Measurements from ENCODE around the gene RBPJL. TPM values are rescaled to one million over a fixed set of nuclear protein-coding genes. Genes with fewer than 3 reads are reported as not detected.

RBPJL gene
- total RNA-seq, 2 donors from 2014 or later = not detected

- H3K4me3 Mint-ChIP-seq = no peak overlapping the region
- H3K27me3 Mint-ChIP-seq = peaks cover 27% of the 10 kb centered on the region
- no peaks in the 10 kb centered on the region for H3K36me3 Mint-ChIP-seq (ENCODE audit: low read depth)
- ATAC-seq (replicated peaks) = no peak
- no peak overlapping the region for H3K27ac Mint-ChIP-seq
- H3K4me1 Mint-ChIP-seq = no peaks in the 10 kb centered on the region
- no peaks in the 10 kb centered on the region for H3K9me3 Mint-ChIP-seq
These were observed 18.3 kb upstream of the RBPJL start for GRCh38 chr20:45288376-45288775.

- peaks cover 26% of the 10 kb centered on the region for H3K27me3 Mint-ChIP-seq
- no peak overlapping the region for H3K4me3 Mint-ChIP-seq
- no peaks in the 10 kb centered on the region for H3K36me3 Mint-ChIP-seq (ENCODE audit: low read depth)
- no peaks in the 10 kb centered on the region for H3K9me3 Mint-ChIP-seq
- H3K27ac Mint-ChIP-seq = no peak overlapping the region
- H3K4me1 Mint-ChIP-seq = no peaks in the 10 kb centered on the region
- no peak for ATAC-seq (replicated peaks)
These were observed 17.8 kb upstream of the RBPJL start for GRCh38 chr20:45288860-45289259.

- Mint-ChIP-seq H3K9me3 (no peaks in the 10 kb centered on the region), H3K4me1 (no peaks in the 10 kb centered on the region), H3K36me3 (ENCODE audit: low read depth) (no peaks in the 10 kb centered on the region), H3K27me3 (peaks cover 23% of the 10 kb centered on the region), H3K4me3 (no peak overlapping the region), H3K27ac (no peak overlapping the region)
- ATAC-seq (replicated peaks) = no peak
These were observed 16.5 kb upstream of the RBPJL start for GRCh38 chr20:45289942-45290676.

GRCh38 chr20:45290677-45291355 is 15.8 kb upstream of the RBPJL start:
- Mint-ChIP-seq H3K9me3 (no peaks in the 10 kb centered on the region), H3K4me3 (no peak overlapping the region), H3K36me3 (ENCODE audit: low read depth) (no peaks in the 10 kb centered on the region), H3K27ac (no peak overlapping the region), H3K4me1 (no peaks in the 10 kb centered on the region), H3K27me3 (peaks cover 23% of the 10 kb centered on the region)
- peak; percentile 38 for ATAC-seq (replicated peaks)

- Mint-ChIP-seq H3K27me3 (peaks cover 23% of the 10 kb centered on the region), H3K4me3 (no peak overlapping the region), H3K36me3 (ENCODE audit: low read depth) (no peaks in the 10 kb centered on the region), H3K4me1 (no peaks in the 10 kb centered on the region), H3K9me3 (no peaks in the 10 kb centered on the region), H3K27ac (no peak overlapping the region)
- no peak for ATAC-seq (replicated peaks)
These were observed 15.1 kb upstream of the RBPJL start for GRCh38 chr20:45291526-45291925.

- no peaks in the 10 kb centered on the region for H3K9me3 Mint-ChIP-seq
- no peaks in the 10 kb centered on the region for H3K4me1 Mint-ChIP-seq
- peak overlapping the region; percentile 66 for H3K4me3 Mint-ChIP-seq
- ATAC-seq (replicated peaks) = no peak
- H3K27ac Mint-ChIP-seq = no peak overlapping the region
- peaks cover 18% of the 10 kb centered on the region for H3K27me3 Mint-ChIP-seq
- no peaks in the 10 kb centered on the region for H3K36me3 Mint-ChIP-seq (ENCODE audit: low read depth)
These were observed 14.3 kb upstream of the RBPJL start for GRCh38 chr20:45292343-45292742.

- no peaks in the 10 kb centered on the region for H3K4me1 Mint-ChIP-seq
- peak overlapping the region; percentile 66 for H3K4me3 Mint-ChIP-seq
- H3K9me3 Mint-ChIP-seq = no peaks in the 10 kb centered on the region
- no peak overlapping the region for H3K27ac Mint-ChIP-seq
- H3K27me3 Mint-ChIP-seq = peaks cover 13% of the 10 kb centered on the region
- no peaks in the 10 kb centered on the region for H3K36me3 Mint-ChIP-seq (ENCODE audit: low read depth)
- peak; percentile 92 for ATAC-seq (replicated peaks)
These were observed 13.3 kb upstream of the RBPJL start for GRCh38 chr20:45293041-45294002.

- H3K9me3 Mint-ChIP-seq = no peaks in the 10 kb centered on the region
- peak overlapping the region; percentile 66 for H3K4me3 Mint-ChIP-seq
- no peak for ATAC-seq (replicated peaks)
These were observed 12.7 kb upstream of the RBPJL start for GRCh38 chr20:45294003-45294368.

GRCh38 chr20:45294659-45295058 is 12.0 kb upstream of the RBPJL start:
- H3K27me3 Mint-ChIP-seq = peaks cover 7% of the 10 kb centered on the region
- ATAC-seq (replicated peaks) = no peak
- no peak overlapping the region for H3K4me3 Mint-ChIP-seq
- H3K9me3 Mint-ChIP-seq = no peaks in the 10 kb centered on the region
- no peaks in the 10 kb centered on the region for H3K36me3 Mint-ChIP-seq (ENCODE audit: low read depth)
- H3K4me1 Mint-ChIP-seq = no peaks in the 10 kb centered on the region
- H3K27ac Mint-ChIP-seq = no peak overlapping the region

More at GRCh38 chr20:45294003-45294368, 12.7 kb upstream of the RBPJL start:
- H3K4me1 Mint-ChIP-seq = no peaks in the 10 kb centered on the region
- H3K27me3 Mint-ChIP-seq = peaks cover 9% of the 10 kb centered on the region
- no peaks in the 10 kb centered on the region for H3K36me3 Mint-ChIP-seq (ENCODE audit: low read depth)
- no peak overlapping the region for H3K27ac Mint-ChIP-seq

- Mint-ChIP-seq H3K9me3 (no peaks in the 10 kb centered on the region), H3K36me3 (ENCODE audit: low read depth) (no peaks in the 10 kb centered on the region), H3K4me1 (peaks cover 12% of the 10 kb centered on the region), H3K27me3 (no peaks in the 10 kb centered on the region), H3K4me3 (no peak overlapping the region), H3K27ac (no peak overlapping the region)
- ATAC-seq (replicated peaks) = no peak
These were observed 8.7 kb upstream of the RBPJL start for GRCh38 chr20:45297786-45298497.

GRCh38 chr20:45299786-45300185 is 6.9 kb upstream of the RBPJL start:
- H3K36me3 Mint-ChIP-seq (ENCODE audit: low read depth) = no peaks in the 10 kb centered on the region
- no peaks in the 10 kb centered on the region for H3K9me3 Mint-ChIP-seq
- no peak overlapping the region for H3K27ac Mint-ChIP-seq
- H3K4me1 Mint-ChIP-seq = peaks cover 19% of the 10 kb centered on the region
- ATAC-seq (replicated peaks) = no peak
- peaks cover 7% of the 10 kb centered on the region for H3K27me3 Mint-ChIP-seq
- no peak overlapping the region for H3K4me3 Mint-ChIP-seq

GRCh38 chr20:45300961-45301360 is 5.7 kb upstream of the RBPJL start:
- no peak for ATAC-seq (replicated peaks)
- Mint-ChIP-seq H3K9me3 (no peaks in the 10 kb centered on the region), H3K27ac (no peak overlapping the region), H3K36me3 (ENCODE audit: low read depth) (no peaks in the 10 kb centered on the region), H3K4me1 (peaks cover 19% of the 10 kb centered on the region), H3K27me3 (peaks cover 11% of the 10 kb centered on the region), H3K4me3 (no peak overlapping the region)

GRCh38 chr20:45301824-45302271 is 4.8 kb upstream of the RBPJL start:
- peak overlapping the region; percentile 49 for H3K27ac Mint-ChIP-seq
- H3K9me3 Mint-ChIP-seq = no peaks in the 10 kb centered on the region
- H3K36me3 Mint-ChIP-seq (ENCODE audit: low read depth) = no peaks in the 10 kb centered on the region
- peak overlapping the region; percentile 51 for H3K4me3 Mint-ChIP-seq
- peaks cover 11% of the 10 kb centered on the region for H3K27me3 Mint-ChIP-seq
- H3K4me1 Mint-ChIP-seq = peaks cover 19% of the 10 kb centered on the region
- peak; percentile 76 for ATAC-seq (replicated peaks)
